ENCODE measurements around the gene PPM1M.

Gene PPM1M

DNA sequence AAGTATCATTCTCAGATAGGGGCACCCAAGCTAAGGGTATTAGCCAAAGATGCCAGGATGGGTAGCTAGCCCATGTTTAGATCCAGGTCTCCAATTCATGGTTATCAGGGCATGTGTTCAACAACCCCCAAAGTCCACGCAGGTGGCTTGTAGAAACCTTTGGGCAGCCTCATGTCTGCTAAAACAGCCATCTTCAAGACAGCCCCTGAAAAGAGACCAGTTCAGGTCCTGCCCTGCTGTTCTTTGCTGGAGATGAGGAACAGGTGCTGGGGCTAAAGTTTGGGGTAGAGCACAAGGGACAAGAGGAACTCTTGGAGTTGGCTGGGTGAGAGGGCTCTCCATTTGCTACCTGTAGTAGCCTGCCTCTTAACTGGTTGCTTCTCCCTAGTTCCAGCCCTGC, 4.6 kb downstream of the PPM1M start:
- no peaks in the 10 kb centered on the region for H3K9me2 ChIP-seq (ENCODE audit: low read depth, low read length)
- no peak overlapping the region for H3K4me3 ChIP-seq (ENCODE audit: low read depth, low read length, poor library complexity, severe bottlenecking)
- H3K79me2 ChIP-seq (ENCODE audit: insufficient read depth, low read length), result no peaks in the 10 kb centered on the region
- no peaks in the 10 kb centered on the region for H3K27me3 ChIP-seq (ENCODE audit: insufficient read depth, low read length)
- H3K9me3 ChIP-seq (ENCODE audit: low read length), result no peaks in the 10 kb centered on the region
- H2AFZ ChIP-seq (ENCODE audit: low read length), result no peak overlapping the region
- H3K4me2 ChIP-seq (ENCODE audit: low read length), result no peak overlapping the region
- no peak overlapping the region for H3K27ac ChIP-seq (ENCODE audit: low read depth, low read length, poor library complexity, severe bottlenecking)
- peaks cover 34% of the 10 kb centered on the region for H3K4me1 ChIP-seq (ENCODE audit: insufficient read depth, low read length, severe bottlenecking)
- H4K20me1 ChIP-seq (ENCODE audit: insufficient read depth, low read length), result no peaks in the 10 kb centered on the region
- H3K36me3 ChIP-seq (ENCODE audit: insufficient read depth, low read length), result peaks cover 54% of the 10 kb centered on the region
- TF ChIP-seq, protein P1, sequence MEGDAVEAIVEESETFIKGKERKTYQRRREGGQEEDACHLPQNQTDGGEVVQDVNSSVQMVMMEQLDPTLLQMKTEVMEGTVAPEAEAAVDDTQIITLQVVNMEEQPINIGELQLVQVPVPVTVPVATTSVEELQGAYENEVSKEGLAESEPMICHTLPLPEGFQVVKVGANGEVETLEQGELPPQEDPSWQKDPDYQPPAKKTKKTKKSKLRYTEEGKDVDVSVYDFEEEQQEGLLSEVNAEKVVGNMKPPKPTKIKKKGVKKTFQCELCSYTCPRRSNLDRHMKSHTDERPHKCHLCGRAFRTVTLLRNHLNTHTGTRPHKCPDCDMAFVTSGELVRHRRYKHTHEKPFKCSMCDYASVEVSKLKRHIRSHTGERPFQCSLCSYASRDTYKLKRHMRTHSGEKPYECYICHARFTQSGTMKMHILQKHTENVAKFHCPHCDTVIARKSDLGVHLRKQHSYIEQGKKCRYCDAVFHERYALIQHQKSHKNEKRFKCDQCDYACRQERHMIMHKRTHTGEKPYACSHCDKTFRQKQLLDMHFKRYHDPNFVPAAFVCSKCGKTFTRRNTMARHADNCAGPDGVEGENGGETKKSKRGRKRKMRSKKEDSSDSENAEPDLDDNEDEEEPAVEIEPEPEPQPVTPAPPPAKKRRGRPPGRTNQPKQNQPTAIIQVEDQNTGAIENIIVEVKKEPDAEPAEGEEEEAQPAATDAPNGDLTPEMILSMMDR (IDR thresholded peaks at IDR 0.05; ENCODE audit: low read length), result no peak
- TF ChIP-seq EZH2 (IDR thresholded peaks at IDR 0.05; ENCODE audit: borderline replicate concordance, low read length), result no peak
- H3K9ac ChIP-seq (ENCODE audit: low read length), result no peak overlapping the region
- H3F3A ChIP-seq (ENCODE audit: insufficient read depth, low read length), result no peaks in the 10 kb centered on the region

DNA sequence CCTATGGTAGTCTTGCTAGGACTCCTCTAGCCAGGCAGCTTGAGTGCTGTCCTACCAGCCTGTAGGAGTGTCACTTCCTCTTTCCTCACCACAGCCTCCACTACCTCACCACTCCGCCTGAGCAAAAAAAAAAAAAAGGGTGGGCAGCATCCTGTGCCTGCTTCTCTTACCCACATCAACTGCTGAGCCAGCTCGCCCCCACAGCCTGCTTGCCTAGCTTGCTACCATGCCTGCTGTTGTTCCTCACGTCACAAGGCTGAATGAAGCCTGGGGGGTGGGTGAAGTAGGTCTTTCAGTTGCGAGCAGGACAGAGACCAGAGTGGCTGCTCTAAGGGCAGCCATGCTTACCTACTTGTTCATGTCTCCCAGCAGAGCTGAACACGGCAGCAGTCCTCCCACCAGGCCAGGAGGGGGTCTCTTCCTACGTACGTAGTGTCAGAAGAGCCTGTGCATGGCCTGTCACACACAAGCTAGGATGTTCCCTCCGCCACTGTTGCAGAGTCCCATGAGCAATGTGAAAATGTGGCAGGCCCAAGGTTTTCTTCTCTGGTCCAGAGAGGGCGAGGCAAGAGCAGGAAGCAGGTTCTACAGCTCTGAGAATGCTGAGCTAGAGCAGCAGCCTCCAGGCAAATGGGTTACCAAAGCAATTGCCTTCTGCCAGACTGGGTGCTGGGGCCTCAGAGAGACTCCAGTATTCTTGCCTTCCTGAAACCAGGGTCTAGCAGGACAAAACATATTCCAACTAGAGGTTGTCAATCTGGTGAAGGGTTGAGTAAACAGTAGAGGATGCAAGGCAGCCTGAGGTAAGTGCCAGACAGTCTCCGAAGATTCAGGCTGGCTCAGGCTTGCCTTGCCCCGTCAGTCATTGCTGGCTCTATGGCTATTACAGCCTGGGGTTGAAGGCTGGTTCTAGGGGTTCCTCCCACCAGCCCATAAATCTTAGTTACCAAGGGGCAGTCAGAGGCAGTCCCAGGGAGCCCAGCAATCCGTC, 8.1 kb downstream of the PPM1M start:
- Histone ChIP-seq H3K36me3 (ENCODE audit: insufficient read depth, low read length) (peaks cover 89% of the 10 kb centered on the region), H3K27ac (ENCODE audit: low read depth, low read length, poor library complexity, severe bottlenecking) (peak overlapping the region; percentile 87)

DNA sequence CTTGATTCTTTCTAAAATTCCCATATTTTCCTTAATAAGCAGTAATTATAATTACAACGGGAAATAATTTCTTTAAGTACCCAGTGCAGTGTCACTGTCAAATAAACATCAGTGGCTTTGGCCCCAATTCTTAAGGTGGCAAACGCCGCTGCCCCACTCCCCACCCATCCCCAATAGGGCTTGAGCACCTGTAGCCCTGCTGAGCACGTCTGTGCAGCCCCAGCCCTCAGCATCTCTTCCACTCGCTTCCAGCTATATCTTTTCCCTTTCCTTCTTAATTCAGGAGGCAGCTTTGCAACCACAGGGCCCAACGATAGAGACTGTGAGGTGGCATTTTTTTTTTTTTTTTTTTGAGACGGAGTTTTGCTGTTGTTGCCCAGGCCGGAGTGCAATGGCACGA, 9.0 kb downstream of the PPM1M start:
- Histone ChIP-seq H3K9ac (ENCODE audit: low read length) (no peak overlapping the region), H3K9me2 (ENCODE audit: low read depth, low read length) (no peaks in the 10 kb centered on the region), H3K4me1 (ENCODE audit: insufficient read depth, low read length, severe bottlenecking) (peaks cover 20% of the 10 kb centered on the region), H4K20me1 (ENCODE audit: insufficient read depth, low read length) (no peaks in the 10 kb centered on the region), H3K4me2 (ENCODE audit: low read length) (no peak overlapping the region), H3K79me2 (ENCODE audit: insufficient read depth, low read length) (no peaks in the 10 kb centered on the region), H2AFZ (ENCODE audit: low read length) (no peak overlapping the region), H3F3A (ENCODE audit: insufficient read depth, low read length) (no peaks in the 10 kb centered on the region), H3K27me3 (ENCODE audit: insufficient read depth, low read length) (no peaks in the 10 kb centered on the region), H3K4me3 (ENCODE audit: low read depth, low read length, poor library complexity, severe bottlenecking) (no peak overlapping the region), H3K36me3 (ENCODE audit: insufficient read depth, low read length) (peaks cover 91% of the 10 kb centered on the region), H3K9me3 (ENCODE audit: low read length) (no peaks in the 10 kb centered on the region), H3K27ac (ENCODE audit: low read depth, low read length, poor library complexity, severe bottlenecking) (no peak overlapping the region)
- TF ChIP-seq, protein P1 (IDR thresholded peaks at IDR 0.05; ENCODE audit: low read length), result no peak
- TF ChIP-seq EZH2 (IDR thresholded peaks at IDR 0.05; ENCODE audit: borderline replicate concordance, low read length), result no peak

More for the DNA sequence above, 8.1 kb downstream of the PPM1M start:
- TF ChIP-seq, protein P1 (IDR thresholded peaks at IDR 0.05; ENCODE audit: low read length), result no peak; the same call in 1 of the 2 replicates
- TF ChIP-seq EZH2 (IDR thresholded peaks at IDR 0.05; ENCODE audit: borderline replicate concordance, low read length), result no peak
- Histone ChIP-seq H3K9me2 (ENCODE audit: low read depth, low read length) (no peaks in the 10 kb centered on the region), H3F3A (ENCODE audit: insufficient read depth, low read length) (no peaks in the 10 kb centered on the region), H3K4me2 (ENCODE audit: low read length) (peak overlapping the region; percentile 48; the same call in 1 of the 2 replicates), H3K9ac (ENCODE audit: low read length) (peak overlapping the region; percentile 31; the same call in 1 of the 2 replicates), H3K4me3 (ENCODE audit: low read depth, low read length, poor library complexity, severe bottlenecking) (no peak overlapping the region), H3K79me2 (ENCODE audit: insufficient read depth, low read length) (no peaks in the 10 kb centered on the region), H3K27me3 (ENCODE audit: insufficient read depth, low read length) (no peaks in the 10 kb centered on the region), H3K4me1 (ENCODE audit: insufficient read depth, low read length, severe bottlenecking) (peaks cover 20% of the 10 kb centered on the region), H2AFZ (ENCODE audit: low read length) (no peak overlapping the region), H3K9me3 (ENCODE audit: low read length) (no peaks in the 10 kb centered on the region), H4K20me1 (ENCODE audit: insufficient read depth, low read length) (no peaks in the 10 kb centered on the region)

All from OCI-LY1 (cell line).